ENCODE data around the gene EIF4ENIF1. TPM values are rescaled to one million over a fixed set of nuclear protein-coding genes. Genes with fewer than 3 reads are reported as not detected.
A peak's percentile ranks its signal among the peaks of the same experiment; 100 is the strongest.
"Not testable (repeated sequence)": the region's sequence is repeated elsewhere in the genome, so short reads cannot be mapped to it uniquely, and the experiment has no call there.

The EIF4ENIF1 gene
- total RNA-seq, 1 donor from 2014 or later, result 12.7 TPM

DNA sequence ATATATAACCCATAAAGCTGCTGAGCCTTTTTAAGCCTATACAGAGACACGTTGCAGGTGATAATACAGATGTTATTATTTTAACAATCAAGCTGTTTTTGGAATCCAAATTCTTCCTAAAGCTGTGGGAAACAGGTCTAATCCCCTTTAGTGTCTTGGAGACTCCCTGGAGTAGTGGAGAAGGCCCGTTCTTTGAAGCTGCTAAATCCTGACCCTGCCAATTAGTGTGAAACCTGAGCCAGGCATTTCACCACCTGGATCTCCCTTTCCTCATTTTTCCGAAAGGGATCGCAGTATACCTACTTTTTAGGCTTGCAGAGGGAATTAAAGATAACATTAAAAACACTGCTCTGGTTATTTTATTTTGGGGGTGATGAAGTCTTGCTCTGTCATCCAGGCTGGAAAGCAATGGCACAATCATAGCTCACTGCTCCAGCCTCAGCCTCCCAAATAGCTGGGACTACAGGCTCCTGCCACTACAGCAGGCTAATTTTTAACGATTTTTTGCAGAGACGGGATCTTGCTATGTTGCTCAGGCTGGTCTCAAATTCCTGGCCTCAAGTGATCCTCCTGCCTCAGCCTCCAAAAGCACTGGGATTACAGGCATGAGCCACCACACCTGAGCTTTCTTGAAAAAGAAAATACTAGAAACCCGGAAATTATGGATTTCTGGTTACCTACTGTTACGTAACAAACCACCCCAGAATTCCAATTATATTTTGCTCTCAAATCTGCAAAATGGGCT, 1.7 kb upstream of the EIF4ENIF1 start:
- H3K4me3 ChIP-seq (ENCODE audit: low read depth, low read length), result peak overlapping the region; percentile 93
- DNase-seq (ENCODE audit: low read depth), result no peak
- TF ChIP-seq, protein P1, sequence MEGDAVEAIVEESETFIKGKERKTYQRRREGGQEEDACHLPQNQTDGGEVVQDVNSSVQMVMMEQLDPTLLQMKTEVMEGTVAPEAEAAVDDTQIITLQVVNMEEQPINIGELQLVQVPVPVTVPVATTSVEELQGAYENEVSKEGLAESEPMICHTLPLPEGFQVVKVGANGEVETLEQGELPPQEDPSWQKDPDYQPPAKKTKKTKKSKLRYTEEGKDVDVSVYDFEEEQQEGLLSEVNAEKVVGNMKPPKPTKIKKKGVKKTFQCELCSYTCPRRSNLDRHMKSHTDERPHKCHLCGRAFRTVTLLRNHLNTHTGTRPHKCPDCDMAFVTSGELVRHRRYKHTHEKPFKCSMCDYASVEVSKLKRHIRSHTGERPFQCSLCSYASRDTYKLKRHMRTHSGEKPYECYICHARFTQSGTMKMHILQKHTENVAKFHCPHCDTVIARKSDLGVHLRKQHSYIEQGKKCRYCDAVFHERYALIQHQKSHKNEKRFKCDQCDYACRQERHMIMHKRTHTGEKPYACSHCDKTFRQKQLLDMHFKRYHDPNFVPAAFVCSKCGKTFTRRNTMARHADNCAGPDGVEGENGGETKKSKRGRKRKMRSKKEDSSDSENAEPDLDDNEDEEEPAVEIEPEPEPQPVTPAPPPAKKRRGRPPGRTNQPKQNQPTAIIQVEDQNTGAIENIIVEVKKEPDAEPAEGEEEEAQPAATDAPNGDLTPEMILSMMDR (conservative IDR thresholded peaks at IDR 0.05; ENCODE audit: low read depth, low read length), result no peak

DNA sequence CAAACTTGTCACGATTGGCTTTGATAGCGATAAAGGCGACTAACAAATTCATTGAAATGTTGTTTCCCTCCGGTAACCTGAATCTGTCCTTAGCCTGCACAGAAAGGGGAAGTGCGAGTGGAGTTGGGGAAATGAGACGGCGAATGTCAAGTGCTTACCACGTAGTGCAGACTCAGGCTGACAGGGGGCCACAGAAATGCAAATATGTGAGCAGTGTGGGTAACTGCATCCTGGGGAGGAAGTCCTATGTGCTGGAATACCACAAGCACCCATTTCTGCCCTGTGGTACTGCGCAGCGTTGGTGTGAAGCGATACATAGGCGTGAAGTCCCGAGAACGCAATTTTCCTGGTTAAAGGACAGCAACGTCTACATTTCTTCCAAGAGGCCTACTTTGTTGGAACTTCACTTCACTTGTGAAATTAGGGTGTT, 869 bp upstream of the EIF4ENIF1 start:
- DNase-seq (ENCODE audit: low read depth), result no peak
- TF ChIP-seq, protein P1 (conservative IDR thresholded peaks at IDR 0.05; ENCODE audit: low read depth, low read length), result no peak
- peak overlapping the region; percentile 93 for H3K4me3 ChIP-seq (ENCODE audit: low read depth, low read length)

DNA sequence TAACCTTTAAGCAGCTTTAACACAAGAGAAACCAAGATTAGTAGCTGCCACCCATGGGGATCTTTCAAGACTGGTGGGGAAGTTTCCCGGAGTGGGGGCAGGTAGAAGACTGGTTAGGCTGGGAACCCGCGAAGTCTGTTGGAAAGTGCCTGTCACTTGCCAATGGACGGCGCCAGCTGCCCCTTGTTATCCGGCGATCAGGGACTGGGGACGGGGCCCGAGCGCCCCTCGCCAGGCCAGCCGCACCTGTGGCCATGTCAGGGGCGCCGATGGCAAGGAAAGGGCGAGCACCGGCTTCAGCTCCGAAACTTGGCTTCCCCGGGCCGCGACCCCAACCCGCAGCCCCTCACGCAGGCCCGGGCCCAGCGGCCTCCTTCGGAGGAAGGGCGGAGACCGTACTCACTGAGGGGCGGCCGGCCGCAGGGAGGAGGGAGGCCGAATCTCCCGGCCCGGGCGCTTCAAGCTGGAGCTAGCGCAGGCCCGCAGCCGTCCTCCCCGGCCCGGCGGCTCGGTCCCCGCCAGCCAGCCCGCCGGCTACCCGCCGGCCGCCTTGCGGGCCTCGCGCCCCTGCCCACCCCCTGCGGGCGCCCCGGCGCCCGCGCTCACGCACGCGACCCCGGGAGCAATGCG, 539 bp downstream of the EIF4ENIF1 start:
- TF ChIP-seq, protein P1 (conservative IDR thresholded peaks at IDR 0.05; ENCODE audit: low read depth, low read length), result no peak
- no peak for DNase-seq (ENCODE audit: low read depth)
- peak overlapping the region; percentile 93 for H3K4me3 ChIP-seq (ENCODE audit: low read depth, low read length)

DNA sequence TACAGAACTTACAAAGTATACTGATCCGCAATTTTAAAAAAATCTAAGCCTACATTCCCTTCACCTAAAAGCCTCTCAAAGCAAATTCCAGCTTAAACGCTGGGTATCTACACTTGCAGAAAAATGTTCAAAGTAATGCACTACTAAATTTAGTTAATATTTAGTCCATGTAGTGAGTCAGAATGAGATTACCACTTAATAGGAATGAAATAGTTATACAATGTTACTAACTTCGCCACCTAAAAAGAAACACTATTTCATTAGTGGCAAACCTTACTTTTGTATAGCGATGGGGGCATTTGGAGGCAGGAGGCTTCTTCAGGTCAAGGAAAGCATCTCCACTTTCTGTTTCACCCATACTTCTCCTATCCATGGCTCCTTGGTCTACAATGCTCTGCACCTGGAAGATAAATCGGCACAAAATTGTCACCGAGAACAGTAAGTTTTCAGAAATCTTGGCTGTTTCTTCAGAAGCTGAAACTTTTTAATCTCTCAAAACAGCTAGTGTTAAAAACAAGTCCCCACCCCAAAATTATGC, 1.2 kb downstream of the EIF4ENIF1 start:
- TF ChIP-seq, protein P1 (conservative IDR thresholded peaks at IDR 0.05; ENCODE audit: low read depth, low read length), result no peak
- peak overlapping the region; percentile 93 for H3K4me3 ChIP-seq (ENCODE audit: low read depth, low read length)
- DNase-seq (ENCODE audit: low read depth), result no peak

DNA sequence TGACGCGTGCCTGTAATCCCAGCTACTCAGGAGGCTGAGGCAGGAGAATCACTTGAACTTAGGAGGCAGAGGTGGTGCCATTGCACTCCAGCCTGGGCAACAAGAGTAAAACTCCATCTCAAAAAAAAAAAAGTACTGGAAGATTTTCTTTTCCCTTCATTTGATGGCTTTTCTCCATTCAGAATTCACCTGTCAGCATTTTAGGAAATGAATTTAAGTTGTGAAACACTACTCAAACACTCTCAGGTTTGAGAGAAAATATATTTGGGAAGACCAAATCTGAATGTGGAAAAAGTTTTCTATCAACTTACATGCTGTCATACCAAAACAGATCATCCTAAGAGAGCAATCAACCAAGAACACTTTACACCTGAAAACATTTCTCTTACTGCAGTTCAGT, 2.7 kb downstream of the EIF4ENIF1 start:
- TF ChIP-seq, protein P1 (conservative IDR thresholded peaks at IDR 0.05; ENCODE audit: low read depth, low read length), result no peak
- H3K4me3 ChIP-seq (ENCODE audit: low read depth, low read length), result no peak overlapping the region
- DNase-seq (ENCODE audit: low read depth), result no peak

DNA sequence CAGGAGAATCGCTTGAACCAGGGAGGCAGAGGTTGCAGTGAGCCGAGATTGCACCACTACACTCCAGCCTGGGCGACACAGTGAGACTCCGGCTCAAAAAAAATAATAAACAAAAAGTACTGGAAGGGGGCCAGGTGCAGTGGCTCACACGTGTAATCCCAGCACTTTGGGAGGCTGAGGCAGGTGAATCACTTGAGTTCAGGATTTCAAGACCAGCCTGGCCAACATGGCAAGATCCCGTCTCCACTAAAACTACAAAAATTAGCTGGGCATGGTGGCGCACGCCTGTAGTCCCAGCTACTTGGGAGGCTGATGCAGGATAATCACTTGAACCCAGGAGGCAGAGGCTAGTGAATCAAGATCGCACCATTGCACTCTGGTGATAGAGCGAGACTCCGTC, 3.3 kb downstream of the EIF4ENIF1 start:
- H3K4me3 ChIP-seq (ENCODE audit: low read depth, low read length); DNase-seq (ENCODE audit: low read depth): not testable (repeated sequence)

DNA sequence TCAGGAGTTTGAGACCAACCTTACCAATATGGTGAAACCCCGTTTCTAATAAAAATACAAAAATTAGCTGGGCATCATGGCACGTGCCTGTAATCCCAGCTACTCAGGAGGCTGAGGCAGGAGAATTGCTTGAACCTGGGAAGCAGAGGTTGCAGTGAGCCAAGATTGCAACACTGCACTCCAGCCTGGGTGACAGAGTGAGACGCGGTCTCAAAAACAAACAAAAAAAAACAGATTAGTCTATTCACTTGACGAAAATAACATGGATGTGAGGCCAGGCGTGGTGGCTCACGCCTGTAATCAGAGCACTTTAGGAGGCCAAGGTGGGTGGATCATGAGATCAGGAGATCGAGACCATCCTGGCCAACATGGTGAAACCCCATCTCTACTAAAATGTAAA, 7.2 kb downstream of the EIF4ENIF1 start:
- H3K4me3 ChIP-seq (ENCODE audit: low read depth, low read length); DNase-seq (ENCODE audit: low read depth): not testable (repeated sequence)

DNA sequence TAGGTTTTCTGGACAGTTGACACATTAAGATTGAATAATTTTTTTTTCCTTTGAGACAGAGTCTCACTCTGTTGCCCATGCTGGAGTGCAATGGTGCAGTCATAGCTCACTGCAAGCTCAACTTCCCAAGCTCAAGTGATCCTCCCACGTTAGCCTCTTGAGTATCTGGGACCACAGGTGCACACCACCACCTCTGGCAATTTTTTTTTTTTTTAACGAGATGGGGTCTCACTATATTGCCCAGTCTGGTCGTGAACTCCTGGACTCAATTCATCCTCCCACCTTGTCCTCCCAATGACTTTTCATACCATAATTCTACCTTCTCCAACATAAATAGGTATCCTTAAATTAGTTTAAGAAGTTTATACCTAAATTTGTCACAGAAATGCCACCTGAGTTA, 8.5 kb downstream of the EIF4ENIF1 start:
- no peak overlapping the region for H3K4me3 ChIP-seq (ENCODE audit: low read depth, low read length)
- DNase-seq (ENCODE audit: low read depth), result no peak
- TF ChIP-seq, protein P1 (conservative IDR thresholded peaks at IDR 0.05; ENCODE audit: low read depth, low read length), result no peak
